ENCODE data around the gene FIBCD1.

GRCh38 chr9:130925050-130925678 lies 13.9 kb downstream of the FIBCD1 start:
- TF ChIP-seq CTCF (IDR thresholded peaks at IDR 0.05; ENCODE audit: insufficient read depth, low read depth, low read length) = no peak
- TF ChIP-seq EZH2 (IDR thresholded peaks at IDR 0.05; ENCODE audit: insufficient read depth, low read length) = no peak

All from astrocyte (in vitro differentiated cells and primary cell).